GM19025 (cell line): ENCODE measurements around the gene NADSYN1.

ENCODE experiments used
- ATAC-seq: cut with Tn5 transposase; IDR thresholded peaks from one replicate; pipeline ENCODE4 v1.9.1; 2021; ENCODE audit warnings: mild to moderate bottlenecking, low read depth, moderate library complexity; ENCODE audit not compliant: unreplicated experiment

Gene NADSYN1

GRCh38 chr11:71472357-71472885, 19.4 kb downstream of the NADSYN1 start:
- no peak for ATAC-seq

DNA sequence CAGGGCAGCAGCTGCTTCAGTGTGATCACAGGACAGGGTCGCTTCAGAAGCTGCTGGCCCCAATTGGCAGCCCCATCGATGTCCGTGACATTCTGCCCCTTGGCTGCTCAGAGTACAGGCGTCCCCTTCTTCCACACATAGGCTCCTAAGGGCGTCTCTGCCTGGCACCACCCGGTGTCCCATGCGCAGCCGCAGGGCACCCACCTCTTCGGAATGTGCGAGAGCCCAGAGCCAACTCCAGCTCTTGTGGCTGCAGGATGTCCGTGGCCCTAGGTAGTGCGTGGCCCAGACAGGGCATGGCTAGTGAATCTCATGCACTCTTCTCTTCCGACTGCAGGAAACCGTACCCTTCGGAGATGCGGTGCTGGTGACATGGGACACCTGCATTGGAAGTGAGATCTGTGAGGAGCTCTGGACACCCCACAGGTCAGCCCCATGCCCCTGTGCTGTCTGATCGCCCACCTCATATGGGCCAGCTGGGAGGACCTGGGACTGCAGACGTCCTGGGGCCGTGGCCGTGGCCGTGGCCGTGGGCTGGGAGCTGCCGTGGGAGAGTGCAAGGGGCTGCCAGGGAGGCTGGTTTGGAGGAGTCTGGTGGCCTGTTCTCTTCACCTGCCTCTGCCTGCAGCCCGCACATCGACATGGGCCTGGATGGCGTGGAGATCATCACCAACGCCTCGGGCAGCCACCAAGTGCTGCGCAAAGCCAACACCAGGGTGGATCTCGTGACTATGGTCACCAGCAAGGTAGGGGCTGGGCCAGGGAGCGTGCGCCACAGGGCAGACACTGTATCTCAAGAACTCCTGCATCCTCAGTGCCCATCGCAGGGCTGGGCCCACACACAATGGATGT, 20.2 kb downstream of the NADSYN1 start:
- ATAC-seq, result no peak

DNA sequence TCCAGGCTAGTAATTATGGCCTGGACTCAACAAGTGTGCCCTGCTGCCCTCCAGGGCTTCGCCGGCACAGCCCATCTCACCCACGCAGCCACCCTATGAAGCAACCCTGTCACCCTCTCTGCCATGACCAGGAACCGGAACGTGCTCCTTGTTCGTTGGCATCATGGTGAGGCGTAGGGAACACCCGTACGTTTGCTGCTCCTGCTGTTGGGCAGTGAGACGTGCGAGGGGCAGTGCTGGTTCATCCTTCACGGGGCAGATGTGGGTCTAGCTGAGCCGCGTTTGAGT, 20.7 kb downstream of the NADSYN1 start:
- no peak for ATAC-seq

GRCh38 chr11:71474141-71474770, 21.3 kb downstream of the NADSYN1 start:
- ATAC-seq, result no peak

DNA sequence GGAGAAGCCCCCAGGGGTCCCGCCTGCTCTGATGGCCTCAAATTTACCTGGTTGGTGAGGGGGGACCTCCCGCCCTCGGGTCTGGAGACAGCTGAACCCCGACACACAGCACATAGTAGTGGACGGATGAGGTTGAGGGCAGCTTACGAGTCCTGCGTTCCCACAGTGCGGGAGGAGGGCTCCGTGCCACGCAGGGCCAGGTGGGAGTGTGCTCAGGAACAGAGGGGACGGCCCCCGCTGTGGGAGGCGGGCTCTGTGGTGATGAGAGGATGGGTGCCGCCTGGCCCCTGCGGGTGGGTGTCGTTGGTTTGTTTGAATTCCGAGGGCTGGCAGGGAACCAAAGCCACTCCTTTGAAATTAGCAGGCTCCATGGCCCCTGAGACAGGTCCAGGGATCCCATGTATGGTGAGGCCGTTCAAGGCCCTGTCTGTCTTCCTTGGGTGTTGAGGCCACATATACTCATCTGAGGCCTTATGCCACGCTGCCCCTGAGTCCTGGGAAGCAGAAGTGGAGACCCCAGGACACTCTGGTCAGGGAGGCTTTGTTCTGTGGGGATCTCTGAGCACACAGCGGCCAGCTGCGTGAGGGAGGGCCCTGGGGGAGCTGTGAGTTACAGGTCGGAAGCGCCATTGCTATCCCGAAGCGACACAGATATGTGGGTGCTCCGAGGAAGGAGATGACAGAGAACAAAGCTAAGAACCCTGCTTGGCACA, 21.9 kb downstream of the NADSYN1 start:
- ATAC-seq, result no peak

DNA sequence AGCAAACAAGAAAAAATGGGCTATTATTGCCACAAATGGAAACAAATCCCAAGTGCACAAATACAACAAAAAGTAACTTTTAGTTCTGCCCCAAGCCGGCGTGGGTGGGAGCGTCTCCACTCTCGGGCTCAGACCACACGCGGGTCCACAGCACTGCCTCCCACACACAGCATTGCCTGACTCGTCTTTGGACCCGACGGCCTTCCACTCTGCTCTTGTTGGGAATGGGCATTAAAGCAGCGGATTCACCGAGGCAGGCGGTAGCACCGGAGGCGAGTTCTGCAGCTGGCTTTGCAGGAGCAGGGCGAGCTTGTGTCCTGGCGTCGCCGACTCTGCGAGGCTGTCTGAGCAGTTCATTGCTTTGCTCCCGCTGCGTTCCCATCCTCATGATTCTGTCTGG, 23.0 kb downstream of the NADSYN1 start:
- ATAC-seq, result no peak

- ATAC-seq, result no peak
These were observed 24.1 kb downstream of the NADSYN1 start for GRCh38 chr11:71476926-71477640.

GRCh38 chr11:71477641-71478527, 24.9 kb downstream of the NADSYN1 start:
- ATAC-seq, result no peak

GRCh38 chr11:71478528-71478840, 25.5 kb downstream of the NADSYN1 start:
- ATAC-seq, result no peak

- ATAC-seq, result no peak
These were observed 28.3 kb downstream of the NADSYN1 start for GRCh38 chr11:71481101-71481960.

DNA sequence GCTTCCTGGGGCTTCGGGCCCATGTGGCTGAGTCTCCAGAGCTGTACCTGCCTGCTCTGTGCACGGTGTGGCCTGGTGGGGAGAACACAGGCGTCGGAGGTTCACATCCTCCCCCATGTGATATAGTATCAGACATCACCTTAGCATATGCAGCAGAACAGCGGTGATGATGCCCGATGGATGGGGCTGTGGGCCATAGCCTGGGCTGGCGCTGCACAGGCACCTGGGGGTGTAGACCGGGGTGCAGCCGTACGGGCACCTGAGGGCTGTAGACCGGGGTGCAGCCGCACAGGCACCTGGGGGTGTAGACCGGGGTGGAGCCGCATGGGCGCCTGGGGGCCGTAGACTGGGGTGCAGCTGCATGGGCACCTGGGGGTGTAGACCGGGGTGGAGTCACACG, 29.2 kb downstream of the NADSYN1 start:
- no peak for ATAC-seq

GRCh38 chr11:71482746-71483364, 29.9 kb downstream of the NADSYN1 start:
- no peak for ATAC-seq

DNA sequence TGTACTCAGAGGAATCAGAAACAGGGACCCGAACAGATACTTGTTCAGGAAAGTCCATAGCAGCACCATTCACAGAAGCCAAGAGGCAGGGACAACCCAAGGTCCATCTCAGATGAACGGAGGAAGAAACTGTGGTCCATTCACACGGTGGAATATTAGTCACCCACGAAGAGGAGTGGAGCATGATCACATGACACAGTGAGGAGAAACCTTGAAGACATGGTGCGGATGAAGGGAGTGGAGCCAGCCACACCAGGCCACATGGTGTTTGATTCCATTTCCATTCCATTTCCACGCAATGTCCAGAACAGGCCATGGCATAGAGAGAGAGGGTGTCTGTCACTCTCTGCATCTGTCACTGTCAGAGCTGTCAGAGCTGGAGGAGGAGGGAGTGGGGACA, 30.7 kb downstream of the NADSYN1 start:
- no peak for ATAC-seq

- ATAC-seq, result no peak
These were observed 31.5 kb downstream of the NADSYN1 start for GRCh38 chr11:71484248-71485062.

GRCh38 chr11:71485063-71485399, 32.0 kb downstream of the NADSYN1 start:
- no peak for ATAC-seq

DNA sequence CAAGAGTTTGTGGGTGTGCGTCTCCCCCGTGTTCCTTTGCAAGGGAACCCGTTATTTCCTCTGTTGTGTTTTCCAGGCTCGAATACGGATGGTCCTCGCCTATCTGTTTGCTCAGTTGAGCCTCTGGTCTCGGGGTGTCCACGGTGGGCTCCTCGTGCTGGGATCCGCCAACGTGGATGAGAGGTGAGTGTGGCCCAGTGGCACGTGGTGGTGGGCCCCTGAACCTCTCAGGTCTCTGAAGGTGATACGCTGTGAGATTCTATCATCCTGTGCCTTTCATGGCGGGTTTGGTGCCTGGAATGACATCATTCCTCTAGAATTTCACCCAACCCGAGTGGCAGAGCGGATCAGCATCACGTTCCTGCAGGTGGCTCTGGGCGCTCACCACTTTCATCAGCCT, 32.5 kb downstream of the NADSYN1 start:
- no peak for ATAC-seq

- no peak for ATAC-seq
These were observed 33.3 kb downstream of the NADSYN1 start for GRCh38 chr11:71486320-71486719.

DNA sequence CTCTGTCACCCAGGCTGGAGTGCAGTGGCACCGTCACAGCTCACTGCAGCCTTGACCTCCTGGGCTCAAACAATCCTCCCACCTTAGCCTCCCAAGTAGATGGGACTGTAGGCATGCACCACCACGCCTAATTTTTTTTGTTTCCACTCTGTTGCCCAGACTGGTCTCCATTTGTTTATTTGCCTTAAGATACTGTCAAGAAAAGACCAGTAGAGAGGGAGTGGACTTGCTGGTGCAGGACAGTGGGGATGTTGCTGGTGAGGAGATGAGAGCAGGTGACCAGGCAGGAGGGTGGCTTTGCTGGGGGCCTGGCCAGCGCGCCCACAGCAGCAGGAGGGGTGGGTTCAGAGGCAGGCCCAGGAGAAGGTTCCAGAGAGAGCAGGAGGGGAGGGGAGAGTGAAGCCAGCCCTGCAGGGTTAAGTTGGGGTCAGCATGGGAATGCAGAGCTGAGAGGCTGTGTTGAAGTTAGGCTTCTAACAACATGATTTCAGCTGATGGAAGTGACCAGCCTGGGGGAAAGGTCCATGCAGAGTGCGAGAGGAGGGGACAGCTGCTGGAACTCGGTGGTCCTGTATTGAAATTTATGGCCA, 35.8 kb downstream of the NADSYN1 start:
- no peak for ATAC-seq
